ENCODE data around the gene VGLL4. TPM values are rescaled to one million over a fixed set of nuclear protein-coding genes. Genes with fewer than 3 reads are reported as not detected.

Gene VGLL4
- polyA plus RNA-seq, 1 donor from 2014 or later: 113 TPM

DNA sequence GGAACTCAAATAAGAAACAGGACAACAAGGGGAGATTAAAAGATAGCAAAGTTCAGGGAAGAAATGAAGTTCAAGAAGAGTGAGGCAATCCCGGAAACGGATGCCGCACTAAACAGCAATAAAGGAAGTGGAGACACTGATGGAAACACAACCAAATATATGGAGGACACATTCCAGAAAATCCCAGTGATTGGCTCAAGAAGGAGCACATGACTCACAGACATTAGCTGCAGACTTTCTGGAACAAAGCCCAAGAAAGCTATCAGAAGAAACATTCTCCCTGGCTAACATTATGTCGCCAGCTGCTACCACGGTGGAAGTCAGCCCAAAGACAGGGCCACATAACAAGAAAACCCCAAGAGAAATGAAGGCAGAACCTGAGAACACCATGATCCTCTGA, 18.1 kb upstream of the VGLL4 start (continued):
- no peak for TF ChIP-seq EP300 (conservative IDR thresholded peaks at IDR 0.05; ENCODE audit: poor library complexity, severe bottlenecking)

DNA sequence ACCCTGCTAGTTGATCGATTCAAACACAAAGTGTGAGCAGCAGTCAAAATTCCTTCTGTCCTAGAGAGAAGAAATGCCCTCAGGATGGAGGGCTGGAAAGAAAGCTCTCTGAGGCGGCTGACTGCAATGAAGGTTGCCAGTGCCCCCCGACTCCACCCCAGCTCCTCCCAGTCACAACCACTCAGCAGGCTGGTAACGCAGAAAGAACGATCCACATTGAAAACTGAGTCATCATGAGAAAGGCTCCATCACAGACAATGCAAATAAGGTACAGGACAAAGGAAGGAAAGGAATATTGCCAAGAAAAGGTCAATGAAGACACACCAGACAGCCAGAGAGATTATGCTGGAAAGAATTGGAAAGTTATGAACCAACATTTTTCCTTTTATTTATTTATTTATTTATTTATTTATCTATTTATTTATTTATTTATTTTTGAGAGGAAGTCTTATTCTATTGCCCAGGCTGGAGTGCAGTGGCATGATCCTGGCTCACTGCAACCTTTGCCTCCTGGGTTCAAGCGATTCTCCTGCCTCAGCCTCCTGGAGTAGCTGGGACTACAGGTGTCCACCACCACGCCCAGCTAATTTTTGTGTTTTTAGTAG, 17.4 kb upstream of the VGLL4 start:
- no peaks in the 10 kb centered on the region for H3K9me3 ChIP-seq (ENCODE audit: low read length)

DNA sequence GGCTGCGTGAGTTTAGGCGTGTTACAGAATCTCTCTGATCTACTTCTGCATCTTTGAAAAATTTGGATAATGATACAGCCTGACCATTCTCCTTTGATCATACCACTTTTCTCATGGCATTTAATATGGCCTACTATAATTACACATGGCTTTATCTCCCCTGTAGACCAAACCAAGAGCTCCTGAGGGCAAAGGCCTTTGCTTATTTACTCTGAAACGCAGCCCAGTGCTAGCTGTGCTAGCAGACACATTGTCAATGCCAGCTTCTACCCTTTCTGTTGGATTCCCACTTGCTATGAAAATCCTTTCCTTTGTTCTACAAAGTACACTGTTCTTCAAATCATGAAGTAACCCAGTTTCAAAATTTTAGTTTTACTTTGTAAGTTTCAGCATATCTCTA, 16.5 kb upstream of the VGLL4 start:
- no peaks in the 10 kb centered on the region for H4K20me1 ChIP-seq (ENCODE audit: insufficient read depth)
- no peak overlapping the region for H2AFZ ChIP-seq (ENCODE audit: low read depth, low read length)
- no peak overlapping the region for H3K9ac ChIP-seq (ENCODE audit: low read length)
- no peaks in the 10 kb centered on the region for H3K9me2 ChIP-seq (ENCODE audit: insufficient read depth, low read length)
- no peak overlapping the region for H3K4me3 ChIP-seq (ENCODE audit: low read length)
- no peaks in the 10 kb centered on the region for H3K27me3 ChIP-seq (ENCODE audit: insufficient read depth, low read depth, low read length)
- no peaks in the 10 kb centered on the region for H3K79me2 ChIP-seq (replicated peaks; ENCODE audit: insufficient read depth, low read length)
- no peaks in the 10 kb centered on the region for H3F3A ChIP-seq (ENCODE audit: insufficient read depth, low read length, poor library complexity, severe bottlenecking)
- H3K9me3 ChIP-seq (ENCODE audit: low read length): no peaks in the 10 kb centered on the region
- TF ChIP-seq SMC3 (conservative IDR thresholded peaks at IDR 0.05; ENCODE audit: poor library complexity): no peak
- no peak for TF ChIP-seq TAF1 (IDR thresholded peaks at IDR 0.05; ENCODE audit: low read depth)
- no peak for TF ChIP-seq POLR2AphosphoS5 (IDR thresholded peaks at IDR 0.05)
- TF ChIP-seq EP300 (conservative IDR thresholded peaks at IDR 0.05; ENCODE audit: poor library complexity, severe bottlenecking): no peak
- TF ChIP-seq, protein P1, sequence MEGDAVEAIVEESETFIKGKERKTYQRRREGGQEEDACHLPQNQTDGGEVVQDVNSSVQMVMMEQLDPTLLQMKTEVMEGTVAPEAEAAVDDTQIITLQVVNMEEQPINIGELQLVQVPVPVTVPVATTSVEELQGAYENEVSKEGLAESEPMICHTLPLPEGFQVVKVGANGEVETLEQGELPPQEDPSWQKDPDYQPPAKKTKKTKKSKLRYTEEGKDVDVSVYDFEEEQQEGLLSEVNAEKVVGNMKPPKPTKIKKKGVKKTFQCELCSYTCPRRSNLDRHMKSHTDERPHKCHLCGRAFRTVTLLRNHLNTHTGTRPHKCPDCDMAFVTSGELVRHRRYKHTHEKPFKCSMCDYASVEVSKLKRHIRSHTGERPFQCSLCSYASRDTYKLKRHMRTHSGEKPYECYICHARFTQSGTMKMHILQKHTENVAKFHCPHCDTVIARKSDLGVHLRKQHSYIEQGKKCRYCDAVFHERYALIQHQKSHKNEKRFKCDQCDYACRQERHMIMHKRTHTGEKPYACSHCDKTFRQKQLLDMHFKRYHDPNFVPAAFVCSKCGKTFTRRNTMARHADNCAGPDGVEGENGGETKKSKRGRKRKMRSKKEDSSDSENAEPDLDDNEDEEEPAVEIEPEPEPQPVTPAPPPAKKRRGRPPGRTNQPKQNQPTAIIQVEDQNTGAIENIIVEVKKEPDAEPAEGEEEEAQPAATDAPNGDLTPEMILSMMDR (IDR thresholded peaks at IDR 0.05; ENCODE audit: poor library complexity, severe bottlenecking): no peak
- TF ChIP-seq MXI1 (conservative IDR thresholded peaks at IDR 0.05; ENCODE audit: poor library complexity, severe bottlenecking): no peak
- TF ChIP-seq, protein P2, sequence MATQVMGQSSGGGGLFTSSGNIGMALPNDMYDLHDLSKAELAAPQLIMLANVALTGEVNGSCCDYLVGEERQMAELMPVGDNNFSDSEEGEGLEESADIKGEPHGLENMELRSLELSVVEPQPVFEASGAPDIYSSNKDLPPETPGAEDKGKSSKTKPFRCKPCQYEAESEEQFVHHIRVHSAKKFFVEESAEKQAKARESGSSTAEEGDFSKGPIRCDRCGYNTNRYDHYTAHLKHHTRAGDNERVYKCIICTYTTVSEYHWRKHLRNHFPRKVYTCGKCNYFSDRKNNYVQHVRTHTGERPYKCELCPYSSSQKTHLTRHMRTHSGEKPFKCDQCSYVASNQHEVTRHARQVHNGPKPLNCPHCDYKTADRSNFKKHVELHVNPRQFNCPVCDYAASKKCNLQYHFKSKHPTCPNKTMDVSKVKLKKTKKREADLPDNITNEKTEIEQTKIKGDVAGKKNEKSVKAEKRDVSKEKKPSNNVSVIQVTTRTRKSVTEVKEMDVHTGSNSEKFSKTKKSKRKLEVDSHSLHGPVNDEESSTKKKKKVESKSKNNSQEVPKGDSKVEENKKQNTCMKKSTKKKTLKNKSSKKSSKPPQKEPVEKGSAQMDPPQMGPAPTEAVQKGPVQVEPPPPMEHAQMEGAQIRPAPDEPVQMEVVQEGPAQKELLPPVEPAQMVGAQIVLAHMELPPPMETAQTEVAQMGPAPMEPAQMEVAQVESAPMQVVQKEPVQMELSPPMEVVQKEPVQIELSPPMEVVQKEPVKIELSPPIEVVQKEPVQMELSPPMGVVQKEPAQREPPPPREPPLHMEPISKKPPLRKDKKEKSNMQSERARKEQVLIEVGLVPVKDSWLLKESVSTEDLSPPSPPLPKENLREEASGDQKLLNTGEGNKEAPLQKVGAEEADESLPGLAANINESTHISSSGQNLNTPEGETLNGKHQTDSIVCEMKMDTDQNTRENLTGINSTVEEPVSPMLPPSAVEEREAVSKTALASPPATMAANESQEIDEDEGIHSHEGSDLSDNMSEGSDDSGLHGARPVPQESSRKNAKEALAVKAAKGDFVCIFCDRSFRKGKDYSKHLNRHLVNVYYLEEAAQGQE (IDR thresholded peaks at IDR 0.05; ENCODE audit: borderline replicate concordance): no peak
- TF ChIP-seq RAD21 (conservative IDR thresholded peaks at IDR 0.05): no peak
- TF ChIP-seq EZH2 (IDR thresholded peaks at IDR 0.05; ENCODE audit: borderline replicate concordance, insufficient read depth, low read length, poor library complexity, severe bottlenecking): no peak
- H3K36me3 ChIP-seq (ENCODE audit: insufficient read depth, low read length): no peaks in the 10 kb centered on the region
- no peak overlapping the region for H3K27ac ChIP-seq (ENCODE audit: low read length)
- H3K4me2 ChIP-seq (ENCODE audit: low read length): no peak overlapping the region

More for the DNA sequence above, 17.4 kb upstream of the VGLL4 start:
- Histone ChIP-seq H3K36me3 (ENCODE audit: insufficient read depth, low read length) (no peaks in the 10 kb centered on the region), H3K4me2 (ENCODE audit: low read length) (no peak overlapping the region), H4K20me1 (ENCODE audit: insufficient read depth) (no peaks in the 10 kb centered on the region), H2AFZ (ENCODE audit: low read depth, low read length) (no peak overlapping the region), H3K9ac (ENCODE audit: low read length) (no peak overlapping the region), H3K9me2 (ENCODE audit: insufficient read depth, low read length) (no peaks in the 10 kb centered on the region), H3K4me3 (ENCODE audit: low read length) (no peak overlapping the region), H3K79me2 (replicated peaks; ENCODE audit: insufficient read depth, low read length) (no peaks in the 10 kb centered on the region), H3K27me3 (ENCODE audit: insufficient read depth, low read depth, low read length) (no peaks in the 10 kb centered on the region), H3F3A (ENCODE audit: insufficient read depth, low read length, poor library complexity, severe bottlenecking) (no peaks in the 10 kb centered on the region), H3K27ac (ENCODE audit: low read length) (no peak overlapping the region)
- TF ChIP-seq MXI1 (conservative IDR thresholded peaks at IDR 0.05; ENCODE audit: poor library complexity, severe bottlenecking): no peak
- TF ChIP-seq EP300 (conservative IDR thresholded peaks at IDR 0.05; ENCODE audit: poor library complexity, severe bottlenecking): no peak
- TF ChIP-seq, protein P1 (IDR thresholded peaks at IDR 0.05; ENCODE audit: poor library complexity, severe bottlenecking): no peak
- no peak for TF ChIP-seq TAF1 (IDR thresholded peaks at IDR 0.05; ENCODE audit: low read depth)
- no peak for TF ChIP-seq SMC3 (conservative IDR thresholded peaks at IDR 0.05; ENCODE audit: poor library complexity)
- TF ChIP-seq EZH2 (IDR thresholded peaks at IDR 0.05; ENCODE audit: borderline replicate concordance, insufficient read depth, low read length, poor library complexity, severe bottlenecking): no peak
